ENCODE results near the gene ALG5.

ALG5 gene, protein sequence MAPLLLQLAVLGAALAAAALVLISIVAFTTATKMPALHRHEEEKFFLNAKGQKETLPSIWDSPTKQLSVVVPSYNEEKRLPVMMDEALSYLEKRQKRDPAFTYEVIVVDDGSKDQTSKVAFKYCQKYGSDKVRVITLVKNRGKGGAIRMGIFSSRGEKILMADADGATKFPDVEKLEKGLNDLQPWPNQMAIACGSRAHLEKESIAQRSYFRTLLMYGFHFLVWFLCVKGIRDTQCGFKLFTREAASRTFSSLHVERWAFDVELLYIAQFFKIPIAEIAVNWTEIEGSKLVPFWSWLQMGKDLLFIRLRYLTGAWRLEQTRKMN

DNA sequence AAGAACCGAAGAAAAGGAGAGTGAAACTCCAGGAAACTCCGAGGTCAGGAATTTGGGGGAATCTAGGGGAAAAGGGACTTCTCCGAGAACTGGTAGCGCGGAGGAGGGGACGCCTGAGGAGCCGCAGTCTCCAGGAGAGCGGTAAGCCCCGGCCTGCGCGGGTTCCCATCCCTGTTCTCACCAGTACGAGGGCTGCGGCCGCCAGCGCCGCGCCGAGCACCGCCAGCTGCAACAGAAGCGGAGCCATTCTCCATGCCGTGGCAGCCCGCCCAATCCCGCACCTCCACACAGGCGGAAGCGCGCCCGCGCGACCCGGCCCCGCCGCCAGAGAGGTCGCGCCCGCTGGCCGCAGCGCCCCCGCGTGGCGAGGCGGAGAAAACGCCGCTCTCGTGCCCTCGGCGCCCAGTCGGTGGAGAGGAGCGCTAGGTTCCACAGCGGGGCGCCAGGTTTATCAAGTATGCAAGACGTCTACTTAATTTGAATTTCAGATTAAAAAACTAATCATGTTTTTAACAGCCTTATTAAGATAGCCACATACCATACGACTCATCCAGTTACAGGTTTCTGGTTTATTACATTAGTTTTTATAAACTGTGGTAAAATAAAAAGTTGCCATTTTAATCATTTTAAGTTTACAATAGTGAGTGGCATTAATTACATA, at the start of gene ALG5:
Gene ALG5, minus strand, starts transcription at position 287 of the 661 bp plus-strand sequence. Its CDS starts 40 bp downstream, at position 247.
- peak; percentile 86 for DNase-seq

DNA sequence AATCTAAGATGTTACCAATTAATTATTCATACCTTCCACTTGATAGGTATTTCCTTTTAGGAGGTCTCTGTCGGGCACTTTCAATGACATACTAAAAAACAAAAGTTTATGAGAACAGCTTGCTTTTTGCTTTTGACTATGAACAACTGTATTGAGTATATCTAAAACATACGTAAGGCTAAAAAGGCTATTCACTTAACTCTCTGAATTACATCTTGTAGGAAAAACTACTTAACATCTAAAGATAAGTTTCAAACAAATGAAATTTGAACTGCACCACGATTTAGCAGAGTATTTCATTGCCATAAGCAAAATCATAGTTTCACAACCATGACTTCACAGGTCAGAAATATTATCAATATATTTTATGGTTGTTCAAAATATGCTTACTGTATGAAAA, 48.7 kb upstream of the ALG5 start:
- DNase-seq: no peak

DNA sequence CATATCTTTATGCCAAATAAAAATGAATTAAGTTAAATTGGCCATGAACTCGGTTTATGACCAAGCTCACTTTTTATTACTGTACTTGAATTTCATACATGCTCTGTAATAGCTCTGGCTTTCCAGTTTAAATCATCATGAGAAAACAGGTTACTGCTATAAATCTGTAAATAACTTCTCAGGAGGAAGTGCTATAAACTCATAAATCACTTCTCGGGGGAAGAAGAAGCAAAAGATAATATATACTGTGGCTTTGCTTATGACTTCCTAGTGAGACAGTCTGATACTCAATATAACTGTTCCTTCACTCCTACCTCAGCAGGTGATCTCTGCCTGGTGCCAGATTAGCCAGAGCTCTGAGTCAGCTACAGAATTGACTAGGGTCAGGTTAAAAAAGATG, 47.9 kb upstream of the ALG5 start:
- no peak for DNase-seq

DNA sequence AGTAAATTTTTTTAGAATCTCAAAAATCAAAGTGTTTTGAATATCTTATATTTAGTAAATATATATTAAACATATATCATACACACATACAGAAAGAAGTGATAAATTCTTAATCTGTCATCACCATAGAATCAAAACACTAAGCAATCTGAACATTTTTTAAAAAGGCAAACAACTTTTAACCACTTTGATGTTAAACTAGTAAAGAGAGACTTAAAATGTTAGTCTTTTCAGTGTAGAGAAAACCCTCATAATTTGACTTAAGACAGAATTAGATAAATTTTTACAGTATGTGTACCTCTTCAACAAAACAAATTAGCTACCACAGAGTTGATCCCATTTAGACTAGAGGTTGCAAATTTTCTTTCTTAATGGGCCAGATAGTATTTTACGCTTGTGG, 46.9 kb upstream of the ALG5 start:
- DNase-seq: no peak

DNA sequence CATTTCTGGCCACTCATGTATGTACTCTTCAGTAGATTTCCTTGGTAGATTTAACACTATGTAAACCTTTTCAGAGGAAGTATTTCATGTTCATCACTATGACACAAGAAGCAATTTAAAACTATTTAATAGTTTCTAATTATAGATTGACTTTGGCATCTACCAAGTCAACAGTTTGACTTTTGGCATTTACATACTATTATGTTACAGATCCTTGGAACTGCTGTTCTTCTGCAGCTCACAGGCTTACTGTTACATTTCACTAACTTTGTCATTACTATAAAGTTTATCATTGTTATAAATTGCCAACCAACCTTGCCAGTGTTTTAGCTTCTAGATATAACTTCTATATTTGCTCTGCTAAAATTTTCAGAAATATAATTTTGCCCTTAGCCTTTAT, 41.6 kb upstream of the ALG5 start:
- no peak for DNase-seq

DNA sequence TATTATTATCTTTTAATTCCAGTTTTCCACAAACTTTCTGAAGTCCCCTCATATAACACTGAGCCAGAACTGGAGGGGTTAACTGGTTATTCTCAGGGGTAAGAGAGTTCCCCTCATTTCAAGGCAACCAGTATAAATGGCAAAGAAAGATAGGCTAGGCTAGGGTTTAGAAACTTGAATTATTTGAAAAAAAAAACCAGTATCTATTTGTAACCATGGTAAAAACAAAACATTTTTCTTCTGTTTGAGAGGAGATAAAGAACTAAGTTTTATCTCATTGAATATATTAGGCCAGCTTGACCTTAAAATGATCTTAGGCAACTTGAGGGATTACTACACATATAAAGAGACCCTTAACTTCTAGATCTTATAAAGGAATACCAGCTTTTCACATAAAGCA, 40.8 kb upstream of the ALG5 start:
- no peak for DNase-seq

DNA sequence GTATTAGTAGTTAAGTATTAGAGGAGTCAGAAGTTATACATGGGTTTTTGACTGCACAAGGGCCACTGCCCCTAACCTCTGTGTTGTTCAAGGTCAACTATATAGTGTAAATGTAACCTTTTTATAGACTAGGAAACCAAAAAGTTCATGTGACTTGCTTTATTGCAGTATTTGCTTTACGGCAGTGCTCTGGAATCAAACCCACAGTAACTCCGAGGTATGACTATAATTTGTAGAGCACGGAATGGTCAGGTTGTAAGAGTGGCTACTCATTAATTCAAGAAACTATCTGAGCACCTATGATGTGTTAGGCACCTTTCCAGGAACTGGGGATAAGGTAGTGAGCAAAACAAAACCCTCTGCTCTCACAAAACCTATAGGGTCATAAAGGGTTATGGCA, 38.1 kb upstream of the ALG5 start:
- DNase-seq: no peak

DNA sequence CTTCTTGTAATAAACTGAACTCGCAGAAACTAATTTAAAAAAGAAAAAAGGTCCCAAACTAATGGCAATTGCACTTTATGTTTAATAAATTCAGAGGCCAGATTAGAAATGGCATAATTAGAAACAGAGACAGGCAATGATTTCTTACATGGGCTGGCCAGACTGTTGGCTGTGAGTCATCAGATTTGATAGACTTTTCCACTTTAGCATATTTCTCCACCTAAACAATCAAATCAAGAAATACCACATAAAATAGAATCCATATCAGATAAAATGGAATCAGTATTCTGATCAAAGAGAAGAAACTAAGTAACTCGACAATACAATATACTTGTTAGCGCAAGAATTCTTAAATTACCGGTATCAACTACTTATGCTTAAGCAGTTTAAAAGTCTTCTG, 30.5 kb upstream of the ALG5 start:
- DNase-seq: no peak

DNA sequence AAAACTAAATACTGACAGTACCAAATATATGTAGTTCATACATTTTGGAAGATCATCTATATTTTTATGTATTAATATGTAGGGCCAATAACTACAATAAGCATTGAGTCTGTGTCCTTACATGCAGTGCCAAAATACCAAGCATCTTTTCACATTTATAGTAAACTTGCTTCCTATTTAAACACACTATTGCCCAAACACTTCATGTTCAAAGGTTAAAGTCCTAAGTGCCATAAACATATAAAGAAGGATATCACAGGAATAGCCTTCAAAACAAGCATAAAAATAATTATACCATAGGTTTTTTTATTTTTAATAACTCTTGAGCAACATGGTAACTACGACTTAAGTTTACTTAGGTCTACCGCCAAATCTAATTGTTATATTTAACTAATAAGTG, 28.5 kb upstream of the ALG5 start:
- DNase-seq: no peak

DNA sequence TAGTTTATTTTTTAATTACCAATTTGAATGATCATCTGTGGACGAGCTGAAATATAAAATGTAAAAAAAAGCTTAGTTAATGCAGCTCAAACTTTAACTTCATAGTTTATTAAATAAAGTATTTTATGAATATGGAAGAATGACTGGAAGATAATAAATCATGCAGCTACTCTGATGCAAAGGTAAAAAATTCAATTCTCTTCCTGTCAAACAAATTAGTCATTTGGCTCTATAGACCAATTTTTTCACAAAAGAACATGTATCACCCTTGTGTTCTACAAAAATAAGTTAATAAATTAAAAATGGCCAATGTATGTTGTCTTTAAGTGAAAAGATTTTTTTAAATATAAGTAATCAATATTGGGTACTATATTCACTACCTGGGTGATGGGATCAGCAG, 27.6 kb upstream of the ALG5 start:
- DNase-seq: no peak

DNA sequence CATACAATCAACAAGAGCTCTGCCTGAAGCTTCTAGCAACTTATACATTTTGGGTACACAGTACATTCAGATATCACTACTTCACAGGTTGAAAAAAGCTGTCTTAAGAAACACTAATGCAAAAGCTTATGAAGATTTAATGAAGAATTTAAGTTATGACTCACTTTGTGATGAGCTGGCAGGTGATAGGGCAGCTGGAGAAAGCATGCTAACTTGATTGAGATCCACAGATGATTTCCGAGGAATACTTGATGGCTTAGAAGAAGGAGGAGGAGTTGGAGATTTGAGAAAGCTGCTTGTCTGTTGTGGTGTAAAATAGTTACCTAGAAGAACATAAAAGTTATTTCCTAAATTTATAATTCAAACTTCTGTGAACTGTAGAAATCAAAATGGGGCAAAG, 24.7 kb upstream of the ALG5 start:
- no peak for DNase-seq

DNA sequence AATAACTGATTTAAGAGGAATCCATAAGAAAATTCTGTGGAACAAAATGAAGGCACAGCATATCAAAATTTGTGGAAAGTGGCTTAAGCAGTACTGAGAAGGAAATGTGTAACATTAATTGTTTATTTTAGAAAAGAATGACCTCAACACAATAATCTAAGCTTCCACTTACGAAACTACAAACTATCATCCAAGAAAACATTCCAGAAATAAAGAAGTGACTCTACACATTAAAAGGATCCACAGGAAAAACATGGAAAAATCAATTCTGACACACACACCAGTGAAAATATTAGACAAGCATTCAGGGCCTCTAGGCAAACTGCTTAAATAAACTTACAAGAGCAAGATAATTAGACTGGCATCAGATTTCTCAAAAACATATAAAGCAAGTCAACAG, 15.5 kb upstream of the ALG5 start:
- no peak for DNase-seq

DNA sequence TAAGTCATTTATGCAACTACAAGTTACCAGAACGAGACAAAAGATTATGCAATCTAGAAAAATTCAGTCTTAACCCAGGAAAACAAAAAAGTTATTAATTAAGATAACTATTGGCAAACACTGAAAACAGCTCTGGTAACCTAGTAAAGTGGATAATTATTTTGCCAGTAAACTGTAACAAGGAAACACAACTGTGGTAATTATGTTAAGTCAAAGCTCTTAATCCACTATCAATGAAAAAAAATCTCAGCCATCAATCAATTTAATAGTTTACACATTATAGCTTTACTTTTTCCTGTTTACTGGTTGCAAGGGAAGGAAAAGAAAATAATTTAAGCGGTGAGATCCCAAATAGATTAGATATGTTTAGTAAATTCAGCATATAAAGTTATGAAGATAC, 12.6 kb upstream of the ALG5 start:
- no peak for DNase-seq

DNA sequence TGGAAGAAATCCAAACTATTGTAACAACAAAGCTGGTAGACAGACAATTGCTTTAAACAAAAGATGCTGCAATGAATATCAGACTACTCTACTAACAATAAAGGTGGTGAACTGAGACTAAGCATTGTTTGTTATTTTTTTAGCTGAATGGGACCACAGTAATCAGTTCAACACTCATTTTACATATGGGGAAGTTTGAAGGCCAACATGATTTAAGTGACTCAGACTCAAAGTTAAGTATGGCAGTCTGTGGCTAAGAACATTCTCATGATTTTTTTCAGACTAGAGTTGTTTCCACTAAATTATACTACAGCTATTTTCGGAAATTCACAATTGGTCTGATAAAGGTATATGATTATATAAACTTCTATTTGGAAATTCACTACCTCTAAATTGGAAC, 11.9 kb upstream of the ALG5 start:
- DNase-seq: no peak

DNA sequence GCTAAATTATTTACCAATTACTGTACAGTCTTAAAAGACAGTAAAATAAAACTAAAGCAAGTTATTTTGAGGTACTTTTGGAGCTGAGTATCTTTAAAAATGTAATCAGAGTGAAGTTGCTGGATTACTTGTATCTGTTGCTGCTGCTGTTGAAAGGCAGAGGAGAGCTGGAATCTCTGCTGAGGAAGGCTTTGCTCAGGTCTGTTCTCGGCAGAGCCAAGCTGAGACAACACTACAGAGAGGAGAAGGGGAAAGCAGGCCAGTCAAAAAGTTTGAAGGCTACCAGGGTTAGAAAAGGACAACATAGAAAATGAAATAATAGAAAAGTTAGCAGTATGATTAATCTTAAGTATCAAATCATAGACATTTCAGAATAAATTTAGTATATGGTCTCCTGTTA, 11.3 kb upstream of the ALG5 start:
- no peak for DNase-seq

DNA sequence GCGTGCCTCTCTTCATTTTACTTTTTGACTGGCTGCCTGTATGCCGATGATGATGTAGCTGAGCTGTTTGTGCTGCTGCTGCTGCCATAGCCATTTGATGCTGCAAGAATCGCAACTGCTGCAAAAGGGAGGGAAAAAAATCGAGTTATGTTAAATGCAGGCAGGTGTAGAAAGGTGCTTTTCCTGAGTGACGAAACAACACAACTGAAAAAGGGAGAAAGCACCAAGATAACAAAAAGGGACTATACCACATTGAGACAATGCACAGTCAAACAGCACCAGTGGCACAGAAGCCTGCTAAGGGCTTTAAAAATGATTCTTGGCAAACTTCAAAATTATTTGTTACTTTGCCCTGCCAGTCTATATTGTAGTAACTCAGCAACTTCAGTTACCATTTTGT, 10.6 kb upstream of the ALG5 start:
- no peak for DNase-seq

DNA sequence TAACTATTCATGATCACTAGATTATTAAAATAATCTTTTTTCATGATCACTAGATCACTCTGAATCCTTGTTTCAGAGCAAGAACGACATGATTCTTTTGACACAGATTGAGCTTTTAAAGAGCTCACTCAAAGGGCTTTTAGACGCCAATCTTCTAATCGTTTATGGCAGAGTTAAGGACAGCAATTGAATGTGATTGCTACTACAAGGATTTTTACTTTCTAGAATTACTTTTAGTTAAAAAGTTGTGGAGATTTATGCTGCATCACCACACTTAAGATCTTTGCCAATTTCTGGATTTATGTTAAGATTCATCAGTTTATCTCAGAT, 2.7 kb upstream of the ALG5 start:
- DNase-seq: no peak

DNA sequence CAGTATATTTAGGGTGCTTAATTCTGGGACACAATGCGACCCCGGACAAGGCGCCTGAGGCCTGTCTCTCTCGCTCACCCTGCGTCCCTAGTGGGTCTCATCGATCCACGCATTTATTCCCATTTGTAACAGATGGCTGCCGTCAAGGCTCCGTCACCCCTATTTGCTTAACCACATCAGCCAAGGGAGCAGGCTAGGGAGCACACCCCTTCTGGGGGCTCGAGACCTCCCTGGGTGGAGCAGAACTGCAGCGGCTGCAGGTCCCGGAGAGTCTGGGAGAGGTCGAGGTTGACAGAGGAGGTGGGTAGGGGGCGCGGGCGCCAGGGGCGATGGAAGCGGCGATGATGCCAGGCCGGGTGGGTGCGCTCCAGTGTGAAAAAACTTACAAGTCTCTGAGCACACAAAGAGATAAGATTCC, 507 bp downstream of the ALG5 start:
- DNase-seq: peak; percentile 4

DNA sequence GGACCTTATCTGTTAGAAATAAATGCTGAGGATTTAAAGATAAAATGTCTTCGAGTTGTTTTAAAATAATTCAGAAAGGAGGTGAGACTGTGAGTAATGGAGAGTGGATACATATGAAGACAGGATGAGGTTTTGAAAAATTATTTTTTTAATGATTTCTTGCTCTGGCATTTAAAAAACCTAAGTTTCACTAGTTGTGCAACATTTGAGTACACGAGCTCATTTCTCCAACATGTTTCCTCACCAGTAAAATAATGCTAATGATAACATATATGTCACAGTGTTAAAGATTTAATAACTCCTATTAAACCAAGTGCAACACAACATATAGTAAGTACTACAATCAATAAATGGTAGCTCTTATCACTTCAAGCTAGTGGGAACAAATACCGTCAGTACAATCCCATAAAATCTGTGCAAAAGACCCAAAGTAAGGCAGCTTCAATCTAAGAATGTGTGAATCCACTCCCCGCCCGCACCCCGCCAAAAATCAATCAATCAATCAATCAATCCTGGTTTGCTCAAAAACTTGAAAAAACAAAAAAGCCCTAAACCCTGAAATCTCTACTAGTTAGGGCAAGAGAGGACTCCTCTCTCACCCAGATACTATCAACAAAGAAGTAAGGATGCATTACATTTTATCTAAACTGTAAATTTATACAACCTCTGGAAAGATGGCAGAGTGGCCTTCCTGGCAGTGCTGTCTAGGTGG, 1.3 kb downstream of the ALG5 start:
- no peak for DNase-seq

DNA sequence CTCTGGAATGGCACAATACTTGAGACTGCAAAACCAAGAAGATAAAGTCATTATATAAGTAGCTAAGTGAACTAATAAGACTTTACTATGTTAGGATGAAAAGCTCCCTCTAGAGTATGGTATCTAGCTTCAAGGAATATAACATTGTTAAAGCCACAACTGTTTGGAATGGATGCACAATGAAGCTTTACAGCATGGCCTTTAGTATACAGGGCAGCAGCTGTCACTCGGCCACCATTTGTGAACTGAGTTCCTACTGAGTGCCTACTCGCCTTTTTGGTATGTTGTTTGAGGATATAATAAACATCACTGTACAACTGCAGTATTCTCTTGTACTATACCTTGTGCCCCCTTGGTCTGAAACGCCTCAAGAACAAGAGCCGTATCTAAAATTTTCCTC, 6.8 kb downstream of the ALG5 start:
- DNase-seq: no peak

DNA sequence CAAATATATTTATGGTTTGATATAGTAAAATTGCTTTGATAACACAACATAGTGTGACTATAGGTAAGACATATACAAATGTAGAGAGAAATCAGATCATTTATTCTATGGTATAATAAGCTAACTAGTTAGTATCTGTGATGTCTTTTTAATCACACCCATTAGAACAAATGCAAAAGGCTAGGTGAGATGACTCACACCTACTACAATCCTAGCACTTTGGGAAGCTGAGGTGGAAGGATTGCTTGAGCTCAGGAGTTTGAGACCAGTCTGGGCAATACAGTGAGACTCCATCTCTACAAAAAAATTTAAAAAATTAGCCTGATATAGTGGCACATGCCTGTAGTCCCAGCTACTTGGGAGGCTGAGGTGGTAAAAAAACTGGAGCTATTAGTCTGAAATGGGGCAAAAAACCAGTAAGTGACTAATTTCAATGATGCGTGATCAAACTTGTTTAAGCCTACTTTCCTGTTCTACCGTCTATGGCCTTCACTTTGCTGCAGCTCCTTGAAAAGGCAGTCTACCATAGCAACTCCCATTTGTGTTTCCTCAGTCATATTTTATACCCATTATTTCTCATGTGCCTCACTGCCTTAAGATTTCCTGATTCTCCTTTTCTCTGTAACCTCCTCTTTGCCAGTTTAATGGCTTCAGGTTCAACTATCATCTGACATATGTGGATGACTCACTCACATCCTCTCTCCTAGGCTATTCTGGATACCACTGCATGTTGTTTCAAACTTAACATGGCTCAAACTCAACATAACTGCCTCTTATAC, 12.5 kb downstream of the ALG5 start:
- no peak for DNase-seq

DNA sequence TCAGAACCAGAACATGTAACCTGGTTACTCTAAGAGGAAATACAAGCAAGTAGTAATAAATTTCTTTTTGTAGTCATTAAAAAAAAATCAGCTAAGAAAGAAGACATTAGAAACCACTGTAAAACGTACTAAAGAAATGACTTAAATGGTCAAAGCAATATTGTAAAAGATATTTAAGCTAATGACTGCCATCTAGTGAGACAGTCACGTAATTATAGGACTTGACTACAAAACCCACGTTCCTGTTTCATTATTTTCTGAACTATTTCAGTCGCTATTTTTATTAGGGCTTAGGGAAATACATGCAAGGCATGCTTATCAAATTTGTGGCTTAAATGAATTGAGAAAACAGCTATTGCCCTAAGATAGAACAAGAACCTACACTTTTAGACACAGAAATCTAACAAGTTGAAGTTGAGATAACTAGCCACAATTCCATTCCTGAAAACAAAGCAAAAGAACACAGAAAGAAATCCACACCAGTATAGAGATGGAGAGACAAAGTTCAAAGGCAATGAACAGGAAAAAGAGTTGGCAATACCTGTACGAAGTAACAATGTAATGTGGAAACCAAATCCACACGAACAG, 17.9 kb downstream of the ALG5 start:
- DNase-seq: no peak

DNA sequence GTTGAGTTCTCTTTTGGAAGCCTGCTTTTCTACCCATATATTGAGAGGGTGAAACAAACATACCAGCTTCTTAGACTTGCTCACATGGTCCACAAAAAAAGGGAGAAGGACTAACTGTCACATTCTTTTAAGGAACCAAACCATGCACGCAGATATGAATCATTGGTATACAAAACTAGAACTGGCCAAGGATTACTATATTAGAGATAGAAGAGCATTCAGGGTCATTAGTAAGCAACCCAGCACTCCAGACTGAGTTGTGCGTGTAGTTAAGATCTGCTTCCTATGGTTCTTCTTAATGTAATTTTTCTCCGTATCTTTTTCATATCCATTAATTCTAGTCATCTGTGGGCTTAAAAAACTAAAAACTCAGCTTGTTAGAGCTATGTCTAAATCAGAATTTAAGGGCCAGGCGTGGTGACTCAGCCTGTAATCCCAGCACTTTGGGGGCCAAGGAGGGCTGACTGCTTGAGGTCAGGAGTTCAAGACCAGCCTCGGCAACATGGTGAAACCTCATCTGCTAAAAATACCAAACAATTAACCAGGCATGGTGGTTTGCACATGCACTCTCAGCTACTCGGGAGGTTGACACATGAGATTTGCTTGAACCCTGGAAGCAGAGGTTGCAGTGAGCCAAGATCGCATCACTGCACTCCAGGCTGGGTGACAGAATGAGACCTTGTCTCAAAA, 19.6 kb downstream of the ALG5 start:
- no peak for DNase-seq

Data from activated T-cell treated with anti-CD3 and anti-CD28 coated beads for 4 hours (primary cell).